NCI-H128 (cell line): ENCODE results near the gene DIAPH3.
"Not testable (repeated sequence)": the region's sequence is repeated elsewhere in the genome, so short reads cannot be mapped to it uniquely, and the experiment has no call there.

ENCODE experiments used
- DNase-seq: peaks from one replicate; lab custom pipeline; 2025; ENCODE audit not compliant: unreplicated experiment; lab: John Stamatoyannopoulos, UW

DIAPH3 gene

DNA sequence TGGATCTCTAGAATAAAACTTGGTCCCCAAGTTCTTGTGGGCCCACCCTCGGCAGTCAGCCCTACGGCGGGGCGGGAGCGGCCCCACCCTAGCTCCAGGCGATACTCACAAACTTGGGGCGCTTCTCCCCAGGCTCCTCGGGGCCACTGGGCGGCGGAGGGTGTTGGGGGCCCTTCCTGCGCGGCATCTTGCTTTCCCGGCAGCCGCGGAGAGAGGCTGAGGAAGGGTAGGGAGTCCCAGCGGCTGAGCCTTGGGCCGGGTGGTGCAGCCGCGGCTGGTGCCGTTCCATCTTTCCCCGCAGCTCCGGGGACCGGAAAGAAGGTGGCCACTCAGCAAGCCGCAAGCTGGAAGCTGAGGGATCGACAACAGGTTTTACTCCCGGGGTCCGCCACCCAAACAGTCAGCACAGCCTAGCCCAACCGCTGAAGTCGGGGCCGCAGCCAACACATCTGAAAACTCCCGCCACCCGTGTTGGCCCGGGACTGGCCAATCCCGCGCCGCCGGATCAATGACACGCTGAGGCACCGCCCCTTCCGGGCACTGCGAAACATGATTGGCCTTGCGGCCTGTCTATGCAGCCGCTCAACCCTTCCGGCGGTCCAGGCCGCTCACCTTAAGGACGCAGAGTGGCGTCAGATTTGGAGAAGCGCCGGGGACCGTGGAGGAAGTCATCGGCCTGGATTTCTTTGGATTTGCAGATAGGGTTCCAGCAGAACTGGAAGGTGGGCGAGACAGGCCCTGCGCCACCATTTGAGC, at the start of gene DIAPH3:
Gene DIAPH3 (minus strand): TSS at position 451 of the 756 bp plus-strand sequence. CDS start 162 bp downstream, at position 289.
- DNase-seq: peak; percentile 90

GRCh38 chr13:60213236-60213744, 49.6 kb upstream of the DIAPH3 start:
- DNase-seq: no peak

DNA sequence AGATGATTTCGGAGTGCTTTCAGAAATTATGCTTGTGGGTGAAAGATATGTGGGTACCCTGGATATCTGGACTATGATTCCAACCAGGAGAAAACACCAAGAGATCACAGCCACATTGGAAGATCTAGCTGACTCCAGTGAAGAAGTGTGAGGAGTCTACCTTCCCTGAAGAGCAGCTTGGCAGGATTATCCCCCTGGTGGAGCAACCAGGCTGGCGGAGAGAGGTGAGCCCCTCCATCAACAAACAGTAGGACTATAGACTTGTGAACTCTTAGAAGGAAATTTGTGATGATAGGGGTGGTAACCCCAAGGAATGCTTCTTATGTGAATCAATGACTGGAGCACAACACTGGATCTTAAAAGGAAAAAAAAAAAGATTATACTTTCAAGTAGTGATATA, 47.8 kb upstream of the DIAPH3 start:
- no peak for DNase-seq

DNA sequence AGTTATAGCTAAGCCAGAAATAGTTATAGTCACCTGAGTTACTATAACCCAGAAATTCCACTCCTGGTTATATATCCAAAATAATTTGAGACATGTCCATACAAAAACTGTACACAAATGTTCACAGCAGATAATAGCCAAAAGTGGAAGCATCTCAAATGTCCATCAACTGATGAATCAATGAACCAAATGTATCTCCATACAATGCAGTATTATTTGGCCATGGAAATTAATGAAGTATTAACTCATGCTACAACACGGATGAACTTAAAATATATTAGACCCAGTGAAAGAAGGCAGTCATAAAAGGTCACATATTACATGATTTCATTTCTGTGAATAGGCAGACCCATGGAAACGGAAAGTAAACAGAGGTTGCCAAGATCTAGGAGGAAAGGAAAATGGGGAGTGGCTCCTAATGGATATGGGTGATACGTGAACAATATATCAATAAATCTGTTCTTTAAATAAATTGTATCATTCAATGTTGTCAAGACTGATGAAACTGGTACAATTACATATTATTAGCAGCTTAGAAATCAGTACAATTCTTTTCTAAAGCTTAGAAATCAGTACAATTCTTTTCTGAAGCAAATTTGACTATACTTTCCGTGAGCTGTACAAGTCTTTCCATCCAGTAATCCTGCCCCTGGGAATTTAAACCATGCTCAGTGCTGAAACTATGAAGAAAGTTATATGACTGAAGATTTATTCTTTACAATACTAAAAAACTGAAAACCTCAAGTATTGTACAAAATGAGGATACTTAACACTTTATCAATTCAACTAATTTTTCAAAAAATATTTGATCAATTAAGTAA, 47.0 kb upstream of the DIAPH3 start:
- no peak for DNase-seq

- DNase-seq: not testable (repeated sequence)
These were observed 41.8 kb upstream of the DIAPH3 start for GRCh38 chr13:60205499-60205898.

GRCh38 chr13:60201286-60201685, 37.6 kb upstream of the DIAPH3 start:
- no peak for DNase-seq

DNA sequence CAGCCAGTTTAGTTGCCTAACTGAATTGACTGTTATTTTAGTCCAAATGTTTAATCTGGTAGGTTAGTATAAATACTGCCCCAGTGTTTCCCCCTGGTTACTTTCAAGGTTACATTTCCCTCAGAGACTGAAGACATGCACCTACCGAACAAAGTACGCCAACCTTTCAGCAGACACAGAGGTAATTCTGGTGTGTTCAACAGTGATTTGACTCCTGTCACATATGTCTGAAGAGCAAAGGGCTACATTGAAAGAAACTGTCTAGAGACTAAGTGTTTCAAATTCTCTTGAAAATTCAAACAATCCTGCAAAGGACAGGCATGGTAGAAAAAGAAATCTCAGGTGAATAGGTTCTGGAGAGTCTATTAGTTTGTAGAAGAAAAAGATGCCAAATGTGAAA, 32.2 kb upstream of the DIAPH3 start:
- DNase-seq: not testable (repeated sequence)

DNA sequence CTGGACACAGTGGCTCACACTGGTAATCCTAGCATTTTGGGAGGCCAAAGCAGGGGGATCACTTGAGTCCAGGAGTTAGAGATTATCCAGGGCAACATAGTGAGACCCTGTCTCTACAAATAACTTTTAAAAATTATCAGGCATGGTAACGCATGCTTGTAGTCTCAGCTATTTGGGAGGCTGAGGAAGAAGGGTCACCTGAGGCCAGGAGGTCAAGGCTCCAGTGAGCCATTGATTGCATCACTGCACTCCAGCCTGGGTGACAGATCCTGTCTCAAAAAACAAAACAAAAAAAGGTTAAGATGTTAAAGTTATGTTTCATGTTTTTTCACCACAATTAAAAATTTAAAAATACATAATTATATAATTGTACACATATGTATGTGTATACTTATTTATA, 19.2 kb upstream of the DIAPH3 start:
- no peak for DNase-seq

DNA sequence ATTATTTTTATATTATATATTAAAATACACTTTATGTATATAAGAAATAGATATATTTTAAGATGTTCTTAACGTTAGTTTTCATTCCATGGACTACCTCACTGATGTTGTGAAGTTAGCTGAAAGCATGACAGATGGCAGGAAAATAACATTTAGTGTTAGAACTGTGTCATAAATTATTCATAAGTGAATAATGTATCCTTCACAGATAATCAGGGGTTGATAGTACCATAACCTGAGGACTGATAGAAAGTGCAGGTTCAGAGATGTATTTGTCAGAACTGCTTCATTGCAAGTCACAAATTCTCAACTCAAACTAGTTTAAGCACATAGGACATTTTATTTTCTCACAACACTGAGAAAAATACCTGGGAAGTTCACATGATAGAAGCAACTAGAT, 14.6 kb upstream of the DIAPH3 start:
- DNase-seq: no peak

- DNase-seq: no peak
These were observed 11.8 kb upstream of the DIAPH3 start for GRCh38 chr13:60175571-60175970.

- DNase-seq: no peak
These were observed 10.4 kb upstream of the DIAPH3 start for GRCh38 chr13:60174113-60174512.

DNA sequence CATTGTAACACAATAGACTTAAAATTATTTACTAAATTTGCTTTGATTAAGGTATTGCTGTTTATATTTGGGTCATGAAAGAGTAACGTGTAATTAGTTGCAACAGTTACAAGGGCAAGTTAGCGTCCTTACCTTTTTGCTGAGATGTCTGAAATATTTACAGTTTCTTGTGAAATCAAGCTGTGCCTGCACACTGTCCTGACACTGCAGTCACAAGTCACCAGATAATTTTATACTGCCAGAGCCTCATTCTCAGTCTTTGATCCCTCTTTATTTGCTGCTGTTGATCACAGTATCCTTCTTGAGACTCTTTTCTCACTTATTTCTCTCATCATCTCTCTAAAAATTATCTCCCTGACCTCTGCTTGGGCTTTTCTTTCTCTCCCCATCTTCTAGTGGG, 8.4 kb upstream of the DIAPH3 start:
- no peak for DNase-seq

DNA sequence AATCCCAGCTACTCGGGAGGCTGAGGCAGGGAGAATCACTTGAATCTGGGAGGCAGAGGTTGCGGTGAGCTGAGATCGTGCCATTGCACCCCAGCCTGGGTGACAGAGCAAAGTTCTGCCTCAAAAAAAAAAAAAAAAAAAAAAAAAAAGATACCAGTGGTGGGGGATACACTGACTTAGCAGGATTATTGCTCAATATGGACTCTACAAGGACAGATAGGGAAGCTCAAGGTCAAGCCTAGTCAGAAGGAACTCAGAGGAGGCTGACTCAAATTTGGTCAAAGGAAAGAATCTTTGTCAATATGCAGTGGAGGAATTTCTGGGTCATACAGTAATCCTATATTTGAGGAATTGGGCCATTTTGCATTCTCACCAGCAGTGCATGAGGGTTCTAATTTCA, 6.7 kb upstream of the DIAPH3 start:
- no peak for DNase-seq

GRCh38 chr13:60169239-60170031, 5.7 kb upstream of the DIAPH3 start:
- DNase-seq: no peak

DNA sequence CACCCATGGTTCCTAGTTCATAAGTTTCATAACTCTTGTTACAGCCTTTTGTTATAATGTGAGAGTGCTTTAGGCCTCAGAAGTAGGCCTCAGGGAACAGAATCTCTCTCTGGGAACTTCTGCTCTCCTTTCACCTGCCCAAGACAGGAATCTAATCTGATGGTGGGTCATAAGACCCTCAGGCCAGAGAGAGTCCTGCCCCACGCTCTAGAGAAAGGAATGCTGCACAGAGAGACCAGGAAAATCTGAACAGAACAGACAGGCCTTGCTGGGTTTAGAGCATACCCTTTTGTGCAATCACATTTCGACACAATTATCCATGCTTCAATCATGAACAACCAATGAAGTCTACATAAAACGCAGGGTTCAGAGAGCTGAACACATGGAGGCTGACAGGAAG, 3.4 kb upstream of the DIAPH3 start:
- no peak for DNase-seq

DNA sequence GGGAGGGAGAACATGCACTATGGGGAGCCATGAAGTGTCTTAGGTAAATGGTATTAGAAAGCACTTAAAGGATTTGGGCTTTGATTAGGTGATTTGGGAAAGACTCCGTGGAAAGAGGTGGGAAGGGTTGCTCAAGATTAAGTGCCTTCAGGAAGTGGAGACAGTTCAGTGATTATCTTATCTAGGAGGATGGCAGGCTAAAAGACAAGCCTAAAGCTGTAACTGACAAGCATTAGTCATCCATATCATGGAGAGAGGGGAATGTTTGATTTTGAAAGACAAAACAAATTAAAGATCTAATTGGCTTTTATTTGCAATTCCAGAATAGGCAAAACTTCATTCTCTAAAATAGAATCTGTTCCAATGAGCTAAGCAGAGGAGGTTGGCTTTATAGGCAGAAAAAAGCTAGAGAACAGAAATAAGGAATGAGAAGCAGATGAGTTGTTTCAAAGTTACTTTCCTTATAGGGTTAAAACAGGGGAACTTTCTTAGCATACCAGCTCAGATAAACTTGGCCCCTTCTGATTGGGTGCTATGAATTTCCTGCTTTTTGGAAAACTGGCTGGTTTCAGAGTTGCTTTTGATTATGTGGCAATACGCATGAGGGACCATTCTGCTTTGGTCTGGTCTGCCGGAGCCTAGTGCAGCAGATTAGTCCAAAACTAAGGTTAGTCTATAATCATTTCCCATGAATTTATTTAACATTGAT, 1.8 kb upstream of the DIAPH3 start:
- DNase-seq: no peak

GRCh38 chr13:60164234-60164889, 634 bp upstream of the DIAPH3 start:
- no peak for DNase-seq

DNA sequence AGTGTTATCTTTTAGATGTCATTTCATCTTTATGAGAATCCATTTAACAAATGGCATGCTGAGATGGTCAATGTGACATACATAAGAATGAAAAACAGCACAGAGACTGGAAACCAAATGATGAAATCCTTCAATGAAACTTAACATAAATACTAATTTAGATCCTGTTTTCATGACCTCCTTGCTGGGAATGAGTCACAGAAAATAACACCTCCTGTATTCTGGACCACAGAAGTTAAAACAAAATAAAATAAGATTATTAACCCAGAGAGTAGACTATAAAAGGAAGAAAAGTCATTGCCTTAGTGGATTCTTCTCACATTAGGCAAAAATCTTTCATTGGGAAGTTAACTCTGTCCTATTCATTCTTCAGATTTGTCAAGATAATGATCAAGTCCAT, 1.6 kb downstream of the DIAPH3 start:
- no peak for DNase-seq

GRCh38 chr13:60158321-60158801, 5.4 kb downstream of the DIAPH3 start:
- no peak for DNase-seq

DNA sequence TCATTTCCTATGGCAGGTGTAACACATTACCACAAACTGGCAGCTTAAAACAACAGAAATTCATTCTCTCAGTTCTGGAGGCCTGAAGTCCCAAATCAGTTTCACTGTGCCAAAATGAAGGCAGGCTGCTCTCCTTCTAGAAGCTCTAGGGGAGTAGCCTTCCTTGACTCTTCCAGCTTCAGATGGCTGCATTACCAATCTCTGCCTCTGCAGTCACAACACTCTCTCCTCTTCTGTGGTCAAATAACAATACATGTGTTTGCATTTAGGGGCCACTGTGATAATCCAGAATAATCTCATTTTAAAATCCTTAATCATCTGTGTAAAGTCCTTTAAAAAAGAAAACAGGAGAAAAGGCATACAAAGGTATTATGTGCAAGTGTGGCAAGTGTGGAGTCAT, 7.8 kb downstream of the DIAPH3 start:
- no peak for DNase-seq
